ENCODE data around the gene CBX8. TPM values are rescaled to one million over a fixed set of nuclear protein-coding genes. Genes with fewer than 3 reads are reported as not detected.

Gene CBX8
- total and polyA plus RNA-seq, 2 of the 13 experiments (the other 11 are each of a cell fraction or from before 2014, with no cell fraction given), result 0.34 to 12.6 TPM

DNA sequence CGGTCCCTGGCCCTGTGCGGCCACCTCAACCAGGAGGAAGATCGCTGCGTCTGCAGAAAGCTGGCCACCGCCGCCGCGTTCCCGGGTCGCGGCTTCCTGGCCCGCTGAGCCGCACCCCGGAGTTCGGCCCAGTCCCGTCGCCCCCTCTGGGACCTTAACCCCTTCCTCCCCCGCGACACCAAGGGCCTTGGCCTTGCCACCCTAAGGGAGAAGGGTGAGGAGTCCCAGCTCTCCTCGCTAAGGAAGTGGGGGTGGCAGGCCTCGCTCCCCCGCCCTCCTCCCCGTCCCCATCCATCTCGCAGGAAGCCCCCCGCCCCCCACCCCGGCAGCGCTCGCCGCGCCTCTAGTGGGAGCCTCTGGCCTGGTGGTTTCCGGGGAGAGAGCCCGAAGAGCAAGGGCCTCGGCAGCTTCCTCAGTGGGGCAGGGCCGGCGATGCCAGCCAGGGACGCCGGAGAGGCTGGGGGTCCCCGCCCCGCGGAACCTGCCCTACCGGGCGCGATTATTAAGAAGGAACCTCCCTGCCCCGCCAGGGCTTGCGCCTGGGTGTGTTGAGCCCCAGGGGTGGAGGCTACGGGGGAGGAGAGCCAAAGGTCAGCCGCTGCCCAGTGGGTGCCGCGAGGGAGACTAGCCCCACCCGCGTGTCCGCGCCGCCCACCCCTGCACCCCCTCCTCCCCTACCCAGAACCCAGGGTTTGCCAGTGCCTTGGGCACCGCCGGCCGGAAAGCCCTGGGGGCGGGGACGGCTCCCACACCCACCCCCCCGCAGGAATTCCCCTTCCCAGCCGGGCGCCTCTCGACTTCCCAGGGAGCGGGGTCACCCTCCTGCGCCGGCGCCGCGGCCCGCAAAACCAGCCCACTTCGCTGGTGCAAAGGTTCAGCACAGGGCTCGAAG, 35.6 kb upstream of the CBX8 start (continued):
- TF ChIP-seq TOPORS (CRISPR knock-in tag; IDR thresholded peaks at IDR 0.05) (no peak), ZBTB7A (CRISPR knock-in tag; IDR thresholded peaks at IDR 0.05) (peak; percentile 83), ZSCAN21 (CRISPR knock-in tag; IDR thresholded peaks at IDR 0.05; ENCODE audit: borderline replicate concordance) (no peak; the same call in none of the 2 replicates), ZNF484 (CRISPR knock-in tag; IDR thresholded peaks at IDR 0.05; ENCODE audit: borderline replicate concordance, low read depth) (no peak), ZFX (CRISPR knock-in tag; IDR thresholded peaks at IDR 0.05; ENCODE audit: low read depth) (peak; percentile 66), FOSL2 (CRISPR knock-in tag; IDR thresholded peaks at IDR 0.05) (no peak; the same call in 1 of the 2 replicates), ZNF589 (CRISPR knock-in tag; conservative IDR thresholded peaks at IDR 0.05) (peak; percentile 75; the same call in 1 of the 2 replicates), ZNF253 (CRISPR knock-in tag; IDR thresholded peaks at IDR 0.05; ENCODE audit: borderline replicate concordance) (no peak), RBM22 (optimal IDR thresholded peaks at IDR 0.05; ENCODE audit: low read length) (peak; percentile 76), TCF12 (IDR thresholded peaks at IDR 0.05) (no peak), TCF12 (CRISPR knock-in tag; IDR thresholded peaks at IDR 0.05) (no peak), ZNF839 (CRISPR knock-in tag; IDR thresholded peaks at IDR 0.05; ENCODE audit: borderline replicate concordance) (no peak), ELF3 (CRISPR knock-in tag; IDR thresholded peaks at IDR 0.05) (peak; percentile 8; the same call in 1 of the 2 replicates), DPF2 (CRISPR knock-in tag; IDR thresholded peaks at IDR 0.05; ENCODE audit: borderline replicate concordance, low read depth) (no peak)
- TF ChIP-seq, protein P1, sequence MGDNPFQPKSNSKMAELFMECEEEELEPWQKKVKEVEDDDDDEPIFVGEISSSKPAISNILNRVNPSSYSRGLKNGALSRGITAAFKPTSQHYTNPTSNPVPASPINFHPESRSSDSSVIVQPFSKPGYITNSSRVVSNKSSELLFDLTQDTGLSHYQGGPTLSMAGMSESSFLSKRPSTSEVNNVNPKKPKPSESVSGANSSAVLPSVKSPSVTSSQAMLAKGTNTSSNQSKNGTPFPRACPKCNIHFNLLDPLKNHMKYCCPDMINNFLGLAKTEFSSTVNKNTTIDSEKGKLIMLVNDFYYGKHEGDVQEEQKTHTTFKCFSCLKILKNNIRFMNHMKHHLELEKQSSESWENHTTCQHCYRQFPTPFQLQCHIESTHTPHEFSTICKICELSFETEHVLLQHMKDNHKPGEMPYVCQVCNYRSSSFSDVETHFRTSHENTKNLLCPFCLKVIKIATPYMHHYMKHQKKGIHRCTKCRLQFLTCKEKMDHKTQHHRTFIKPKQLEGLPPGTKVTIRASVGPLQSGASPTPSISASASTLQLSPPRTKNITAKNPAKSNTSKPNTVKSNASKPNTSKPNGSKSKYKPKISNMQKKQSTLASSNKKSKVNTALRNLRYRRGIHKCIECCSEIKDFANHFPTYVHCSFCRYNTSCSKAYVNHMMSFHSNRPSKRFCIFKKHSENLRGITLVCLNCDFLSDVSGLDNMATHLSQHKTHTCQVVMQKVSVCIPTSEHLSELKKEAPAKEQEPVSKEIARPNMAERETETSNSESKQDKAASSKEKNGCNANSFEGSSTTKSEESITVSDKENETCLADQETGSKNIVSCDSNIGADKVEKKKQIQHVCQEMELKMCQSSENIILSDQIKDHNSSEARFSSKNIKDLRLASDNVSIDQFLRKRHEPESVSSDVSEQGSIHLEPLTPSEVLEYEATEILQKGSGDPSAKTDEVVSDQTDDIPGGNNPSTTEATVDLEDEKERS (CRISPR knock-in tag; IDR thresholded peaks at IDR 0.05), result 0 out of 2 replicates have a peak, but pooled peaks have one; percentile 31
- TF ChIP-seq, protein P2, sequence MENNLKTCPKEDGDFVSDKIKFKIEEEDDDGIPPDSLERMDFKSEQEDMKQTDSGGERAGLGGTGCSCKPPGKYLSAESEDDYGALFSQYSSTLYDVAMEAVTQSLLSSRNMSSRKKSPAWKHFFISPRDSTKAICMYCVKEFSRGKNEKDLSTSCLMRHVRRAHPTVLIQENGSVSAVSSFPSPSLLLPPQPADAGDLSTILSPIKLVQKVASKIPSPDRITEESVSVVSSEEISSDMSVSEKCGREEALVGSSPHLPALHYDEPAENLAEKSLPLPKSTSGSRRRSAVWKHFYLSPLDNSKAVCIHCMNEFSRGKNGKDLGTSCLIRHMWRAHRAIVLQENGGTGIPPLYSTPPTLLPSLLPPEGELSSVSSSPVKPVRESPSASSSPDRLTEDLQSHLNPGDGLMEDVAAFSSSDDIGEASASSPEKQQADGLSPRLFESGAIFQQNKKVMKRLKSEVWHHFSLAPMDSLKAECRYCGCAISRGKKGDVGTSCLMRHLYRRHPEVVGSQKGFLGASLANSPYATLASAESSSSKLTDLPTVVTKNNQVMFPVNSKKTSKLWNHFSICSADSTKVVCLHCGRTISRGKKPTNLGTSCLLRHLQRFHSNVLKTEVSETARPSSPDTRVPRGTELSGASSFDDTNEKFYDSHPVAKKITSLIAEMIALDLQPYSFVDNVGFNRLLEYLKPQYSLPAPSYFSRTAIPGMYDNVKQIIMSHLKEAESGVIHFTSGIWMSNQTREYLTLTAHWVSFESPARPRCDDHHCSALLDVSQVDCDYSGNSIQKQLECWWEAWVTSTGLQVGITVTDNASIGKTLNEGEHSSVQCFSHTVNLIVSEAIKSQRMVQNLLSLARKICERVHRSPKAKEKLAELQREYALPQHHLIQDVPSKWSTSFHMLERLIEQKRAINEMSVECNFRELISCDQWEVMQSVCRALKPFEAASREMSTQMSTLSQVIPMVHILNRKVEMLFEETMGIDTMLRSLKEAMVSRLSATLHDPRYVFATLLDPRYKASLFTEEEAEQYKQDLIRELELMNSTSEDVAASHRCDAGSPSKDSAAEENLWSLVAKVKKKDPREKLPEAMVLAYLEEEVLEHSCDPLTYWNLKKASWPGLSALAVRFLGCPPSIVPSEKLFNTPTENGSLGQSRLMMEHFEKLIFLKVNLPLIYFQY (CRISPR knock-in tag; IDR thresholded peaks at IDR 0.05; ENCODE audit: borderline replicate concordance), result peak; percentile 90
- TF ChIP-seq, protein P3, sequence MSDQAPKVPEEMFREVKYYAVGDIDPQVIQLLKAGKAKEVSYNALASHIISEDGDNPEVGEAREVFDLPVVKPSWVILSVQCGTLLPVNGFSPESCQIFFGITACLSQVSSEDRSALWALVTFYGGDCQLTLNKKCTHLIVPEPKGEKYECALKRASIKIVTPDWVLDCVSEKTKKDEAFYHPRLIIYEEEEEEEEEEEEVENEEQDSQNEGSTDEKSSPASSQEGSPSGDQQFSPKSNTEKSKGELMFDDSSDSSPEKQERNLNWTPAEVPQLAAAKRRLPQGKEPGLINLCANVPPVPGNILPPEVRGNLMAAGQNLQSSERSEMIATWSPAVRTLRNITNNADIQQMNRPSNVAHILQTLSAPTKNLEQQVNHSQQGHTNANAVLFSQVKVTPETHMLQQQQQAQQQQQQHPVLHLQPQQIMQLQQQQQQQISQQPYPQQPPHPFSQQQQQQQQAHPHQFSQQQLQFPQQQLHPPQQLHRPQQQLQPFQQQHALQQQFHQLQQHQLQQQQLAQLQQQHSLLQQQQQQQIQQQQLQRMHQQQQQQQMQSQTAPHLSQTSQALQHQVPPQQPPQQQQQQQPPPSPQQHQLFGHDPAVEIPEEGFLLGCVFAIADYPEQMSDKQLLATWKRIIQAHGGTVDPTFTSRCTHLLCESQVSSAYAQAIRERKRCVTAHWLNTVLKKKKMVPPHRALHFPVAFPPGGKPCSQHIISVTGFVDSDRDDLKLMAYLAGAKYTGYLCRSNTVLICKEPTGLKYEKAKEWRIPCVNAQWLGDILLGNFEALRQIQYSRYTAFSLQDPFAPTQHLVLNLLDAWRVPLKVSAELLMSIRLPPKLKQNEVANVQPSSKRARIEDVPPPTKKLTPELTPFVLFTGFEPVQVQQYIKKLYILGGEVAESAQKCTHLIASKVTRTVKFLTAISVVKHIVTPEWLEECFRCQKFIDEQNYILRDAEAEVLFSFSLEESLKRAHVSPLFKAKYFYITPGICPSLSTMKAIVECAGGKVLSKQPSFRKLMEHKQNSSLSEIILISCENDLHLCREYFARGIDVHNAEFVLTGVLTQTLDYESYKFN (CRISPR knock-in tag; conservative IDR thresholded peaks at IDR 0.05), result peak; percentile 71

Measured in HepG2 (cell line).